Loucy (cell line): ENCODE measurements around the gene IGFBP2.

Source experiments
- H2AFZ ChIP-seq: fragments of 200-600 bp; sonication (generic); 2 replicates; pipeline ENCODE4 v1.6.0; 2016; ENCODE audit warnings: antibody characterized with exemption, mild to moderate bottlenecking, low read length, moderate library complexity
- H3F3A ChIP-seq: fragments of 200-600 bp; 2 replicates; pipeline ENCODE4 v1.6.0; 2016; ENCODE audit warnings: antibody characterized with exemption, low read depth, mild to moderate bottlenecking
- H3K27me3 ChIP-seq: fragments of 200-600 bp; sonication (generic); 2 replicates; pipeline ENCODE4 v1.6.1; 2014; ENCODE audit warnings: low read length, mild to moderate bottlenecking; ENCODE audit not compliant: insufficient read depth, poor library complexity, severe bottlenecking
- H3K36me3 ChIP-seq: fragments of 200-600 bp; sonication (generic); 2 replicates; pipeline ENCODE4 v1.6.1; 2016; ENCODE audit warnings: low read length; ENCODE audit not compliant: insufficient read depth
- H3K4me1 ChIP-seq: fragments of 200-600 bp; sonication (generic); 2 replicates; pipeline ENCODE4 v1.5.1; 2014; ENCODE audit warnings: low read length, mild to moderate bottlenecking; ENCODE audit not compliant: insufficient read depth, poor library complexity, severe bottlenecking
- H3K4me2 ChIP-seq: fragments of 200-600 bp; sonication (generic); 2 replicates; pipeline ENCODE4 v1.6.0; 2014; ENCODE audit warnings: antibody characterized with exemption, low read length, low read depth, mild to moderate bottlenecking; ENCODE audit not compliant: poor library complexity, severe bottlenecking
- H3K4me3 ChIP-seq: fragments of 200-600 bp; sonication (generic); 2 replicates; pipeline ENCODE4 v1.5.1; 2014; ENCODE audit warnings: low read length, mild to moderate bottlenecking, mixed read lengths; ENCODE audit not compliant: poor library complexity, severe bottlenecking
- H3K79me2 ChIP-seq: fragments of 200-600 bp; sonication (generic); 2 replicates; pipeline ENCODE4 v1.6.1; 2014; ENCODE audit warnings: low read length; ENCODE audit not compliant: insufficient read depth
- H3K9ac ChIP-seq: fragments of 200-600 bp; sonication (generic); 2 replicates; pipeline ENCODE4 v1.6.0; 2014; ENCODE audit warnings: mild to moderate bottlenecking, low read depth, low read length, moderate library complexity; ENCODE audit not compliant: poor library complexity, severe bottlenecking
- H3K9me2 ChIP-seq: fragments of 200-600 bp; sonication (generic); replicated peaks from 2 replicates; pipeline ENCODE4 v1.6.1; 2016; ENCODE audit warnings: low read depth, low read length, mixed read lengths
- H3K9me3 ChIP-seq: fragments of 200-600 bp; sonication (generic); 2 replicates; pipeline ENCODE4 v1.6.1; 2014; ENCODE audit warnings: mild to moderate bottlenecking, antibody characterized with exemption, low read length, low read depth; ENCODE audit not compliant: insufficient read depth
- H4K20me1 ChIP-seq: fragments of 200-600 bp; sonication (generic); 2 replicates; pipeline ENCODE4 v1.6.0; 2014; ENCODE audit warnings: antibody characterized with exemption, low read length, mild to moderate bottlenecking; ENCODE audit not compliant: insufficient read depth, poor library complexity, severe bottlenecking
- CTCF ChIP-seq: fragments of 200-600 bp; sonication (generic); conservative IDR thresholded peaks from 2 replicates; pipeline ENCODE4 v1.5.1; 2014; ENCODE audit warnings: mild to moderate bottlenecking, antibody characterized with exemption, low read length
- EZH2phosphoT487 ChIP-seq: fragments of 200-600 bp; IDR thresholded peaks from 2 replicates; pipeline ENCODE4 v1.6.1; 2018; ENCODE audit warnings: antibody characterized with exemption, mild to moderate bottlenecking, moderate library complexity, borderline replicate concordance

Gene IGFBP2

GRCh38 chr2:216663106-216663505, 29.9 kb downstream of the IGFBP2 start:
- Histone ChIP-seq H3K9me3 (no peaks in the 10 kb centered on the region), H2AFZ (no peak overlapping the region), H3K27me3 (no peaks in the 10 kb centered on the region), H3K4me1 (no peaks in the 10 kb centered on the region), H3K79me2 (peaks cover 23% of the 10 kb centered on the region), H3K9ac (no peak overlapping the region), H3F3A (no peaks in the 10 kb centered on the region), H4K20me1 (peaks cover 37% of the 10 kb centered on the region), H3K9me2 (no peaks in the 10 kb centered on the region), H3K4me3 (no peak overlapping the region), H3K4me2 (no peak overlapping the region), H3K36me3 (peaks cover 82% of the 10 kb centered on the region; the same call in 1 of the 2 replicates)
- no peak for TF ChIP-seq EZH2phosphoT487

- peaks cover 33% of the 10 kb centered on the region for H4K20me1 ChIP-seq
- peaks cover 76% of the 10 kb centered on the region; the same call in 1 of the 2 replicates for H3K36me3 ChIP-seq
- H3K4me2 ChIP-seq = no peak overlapping the region
- no peaks in the 10 kb centered on the region for H3K27me3 ChIP-seq
- no peaks in the 10 kb centered on the region for H3K9me2 ChIP-seq
- H2AFZ ChIP-seq = no peak overlapping the region
- peaks cover 19% of the 10 kb centered on the region for H3K79me2 ChIP-seq
- TF ChIP-seq EZH2phosphoT487 (no peak), CTCF (no peak)
- no peak overlapping the region for H3K4me3 ChIP-seq
- H3K4me1 ChIP-seq = no peaks in the 10 kb centered on the region
- no peak overlapping the region for H3K9ac ChIP-seq
- H3F3A ChIP-seq = no peaks in the 10 kb centered on the region
- H3K9me3 ChIP-seq = no peaks in the 10 kb centered on the region
Observed at GRCh38 chr2:216663846-216664245, 30.6 kb downstream of the IGFBP2 start.

GRCh38 chr2:216664593-216665034, 31.4 kb downstream of the IGFBP2 start:
- peaks cover 69% of the 10 kb centered on the region; the same call in 1 of the 2 replicates for H3K36me3 ChIP-seq
- no peaks in the 10 kb centered on the region for H3F3A ChIP-seq
- H2AFZ ChIP-seq = no peak overlapping the region
- H3K27me3 ChIP-seq = no peaks in the 10 kb centered on the region
- H3K4me3 ChIP-seq = no peak overlapping the region
- H3K4me2 ChIP-seq = no peak overlapping the region
- H3K9me2 ChIP-seq = no peaks in the 10 kb centered on the region
- H3K79me2 ChIP-seq = peaks cover 11% of the 10 kb centered on the region; the same call in 1 of the 2 replicates
- peaks cover 26% of the 10 kb centered on the region for H4K20me1 ChIP-seq
- H3K9me3 ChIP-seq = no peaks in the 10 kb centered on the region
- no peaks in the 10 kb centered on the region for H3K4me1 ChIP-seq
- no peak overlapping the region for H3K9ac ChIP-seq
- TF ChIP-seq EZH2phosphoT487 (no peak), CTCF (peak; percentile 51)

GRCh38 chr2:216665242-216665641, 32.0 kb downstream of the IGFBP2 start:
- Histone ChIP-seq H3K36me3 (peaks cover 63% of the 10 kb centered on the region; the same call in 1 of the 2 replicates), H2AFZ (no peak overlapping the region)

More at GRCh38 chr2:216665242-216665641, 32.0 kb downstream of the IGFBP2 start:
- Histone ChIP-seq H3K9me3 (no peaks in the 10 kb centered on the region), H3K9ac (no peak overlapping the region), H3K9me2 (no peaks in the 10 kb centered on the region), H3K4me1 (no peaks in the 10 kb centered on the region), H3K4me3 (no peak overlapping the region), H3K4me2 (no peak overlapping the region), H3K27me3 (no peaks in the 10 kb centered on the region), H3K79me2 (peaks cover 5% of the 10 kb centered on the region; the same call in 1 of the 2 replicates), H3F3A (no peaks in the 10 kb centered on the region), H4K20me1 (peaks cover 20% of the 10 kb centered on the region)
- TF ChIP-seq CTCF (no peak), EZH2phosphoT487 (no peak)
